ENCODE measurements around the gene RELL2. TPM values are rescaled to one million over a fixed set of nuclear protein-coding genes. Genes with fewer than 3 reads are reported as not detected.

RELL2 gene
- total RNA-seq, 1 donor from 2014 or later = under 0.01 TPM

- Histone ChIP-seq H3K4me1 (ENCODE audit: control insufficient read depth in 3 of 3, insufficient read depth in 3 of 3, low read length in 3 of 3) (peaks cover 7 to 15% (median 8%) of the 10 kb centered on the region in 3 donors), H3K27ac (ENCODE audit: low read depth, low read length) (peak within 1 kb of the TSS; percentile 52), H3K4me3 (ENCODE audit: low read length in 3 of 3) (peak within 1 kb of the TSS; percentile 57 to 71 (median 60)), H3K27me3 (ENCODE audit: control insufficient read depth in 3 of 3, insufficient read depth in 3 of 3, low read length in 3 of 3) (peaks cover 0 to 12% (median 10%) of the 10 kb centered on the region in 3 donors), H3K36me3 (ENCODE audit: control insufficient read depth in 3 of 3, insufficient read depth in 3 of 3, low read length in 3 of 3) (peaks cover 0 to 2% (median 0%) of the 10 kb centered on the region in 3 donors), H3K9ac (ENCODE audit: low read depth in 1 of 3, low read length in 3 of 3) (peak within 1 kb of the TSS; percentile 54 to 60 (median 54)), H3K9me3 (ENCODE audit: control insufficient read depth in 3 of 3, low read length in 3 of 3) (no peaks in the 10 kb centered on the region)
These were observed 45.2 kb downstream of the RELL2 start, which contains the start of gene ARAP3 for GRCh38 chr5:141681695-141682641. Gene ARAP3 (minus strand): TSS chr5:141682230. CDS start chr5:141680486, 1,744 bp downstream.

GRCh38 chr5:141683596-141684141, 46.9 kb downstream of the RELL2 start:
- Histone ChIP-seq H3K4me3 (ENCODE audit: low read length in 3 of 3) (no peak overlapping the region), H3K27me3 (ENCODE audit: control insufficient read depth in 3 of 3, insufficient read depth in 3 of 3, low read length in 3 of 3) (peaks cover 0 to 12% (median 10%) of the 10 kb centered on the region in 3 donors), H3K36me3 (ENCODE audit: control insufficient read depth in 3 of 3, insufficient read depth in 3 of 3, low read length in 3 of 3) (no peaks in the 10 kb centered on the region), H3K9ac (ENCODE audit: low read depth in 1 of 3, low read length in 3 of 3) (no peak overlapping the region), H3K4me1 (ENCODE audit: control insufficient read depth in 3 of 3, insufficient read depth in 3 of 3, low read length in 3 of 3) (peaks cover 7 to 15% (median 8%) of the 10 kb centered on the region in 3 donors), H3K9me3 (ENCODE audit: control insufficient read depth in 3 of 3, low read length in 3 of 3) (no peaks in the 10 kb centered on the region), H3K27ac (ENCODE audit: low read depth, low read length) (no peak overlapping the region)

DNA sequence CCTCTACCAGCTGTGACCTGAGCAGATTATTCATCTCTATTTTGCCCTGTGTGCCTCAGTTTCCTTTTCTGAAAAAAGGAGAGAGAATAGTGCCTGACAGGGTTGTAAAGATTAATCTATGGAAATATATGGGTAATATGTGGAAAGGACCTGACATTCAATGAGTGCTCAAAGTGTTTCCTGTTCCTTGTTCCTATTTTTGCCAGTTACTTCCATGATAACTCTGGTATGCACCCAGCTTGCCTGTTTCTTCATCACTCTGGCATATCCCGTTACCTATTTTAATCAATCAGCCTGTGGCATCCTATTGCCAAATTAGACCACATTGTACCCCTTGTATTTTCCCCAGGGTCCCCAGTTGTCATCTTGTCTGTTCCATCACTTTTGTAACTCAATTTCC, 48.8 kb downstream of the RELL2 start:
- H3K27ac ChIP-seq (ENCODE audit: low read depth, low read length) = no peak overlapping the region
- H3K36me3 ChIP-seq (ENCODE audit: control insufficient read depth in 3 of 3, insufficient read depth in 3 of 3, low read length in 3 of 3) = no peaks in the 10 kb centered on the region
- H3K4me1 ChIP-seq (ENCODE audit: control insufficient read depth in 3 of 3, insufficient read depth in 3 of 3, low read length in 3 of 3) = peaks cover 7 to 13% (median 8%) of the 10 kb centered on the region in 3 donors
- H3K4me3 ChIP-seq (ENCODE audit: low read length in 3 of 3) = no peak overlapping the region
- H3K27me3 ChIP-seq (ENCODE audit: control insufficient read depth in 3 of 3, insufficient read depth in 3 of 3, low read length in 3 of 3) = peaks cover 0 to 19% (median 13%) of the 10 kb centered on the region in 3 donors
- H3K9me3 ChIP-seq (ENCODE audit: control insufficient read depth in 3 of 3, low read length in 3 of 3) = no peaks in the 10 kb centered on the region
- H3K9ac ChIP-seq (ENCODE audit: low read depth in 1 of 3, low read length in 3 of 3) = no peak overlapping the region

DNA sequence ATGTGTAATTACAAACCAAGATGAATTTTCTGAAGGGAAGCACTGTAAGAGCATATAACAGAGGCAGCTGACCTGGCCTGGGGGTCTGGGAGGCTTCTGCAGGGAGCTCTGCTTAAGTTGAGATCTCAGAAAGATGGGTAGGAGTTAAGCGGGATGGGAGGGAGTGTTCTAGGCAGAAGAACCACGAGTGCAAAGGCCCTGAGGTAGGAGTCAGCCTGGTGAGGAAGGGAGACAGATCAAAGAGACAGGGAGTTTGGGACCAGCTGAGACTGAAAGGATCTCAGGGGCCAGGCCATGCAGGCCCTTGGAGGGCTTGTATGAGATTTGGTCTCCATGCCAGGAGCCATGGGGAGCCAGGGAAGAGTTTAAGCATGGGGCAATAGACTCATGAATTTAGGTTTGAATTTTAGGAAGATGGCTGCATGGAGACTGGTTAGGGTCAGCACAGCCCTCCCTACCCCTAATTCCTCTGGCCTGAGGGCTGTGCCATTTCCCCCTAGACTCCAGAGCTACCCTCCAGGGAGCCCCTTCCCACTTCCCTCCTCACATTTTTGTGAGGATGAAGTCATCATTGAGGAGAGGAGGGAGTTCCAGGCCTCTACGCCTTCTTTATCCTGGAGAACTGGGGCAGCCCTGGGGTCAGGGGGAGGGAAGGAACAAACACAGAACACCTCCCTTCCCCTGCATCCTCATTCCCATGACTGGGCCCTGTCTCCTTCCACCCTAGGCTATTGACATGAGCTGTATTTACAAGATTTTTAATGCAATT, 50.0 kb downstream of the RELL2 start:
- Histone ChIP-seq H3K27me3 (ENCODE audit: control insufficient read depth in 3 of 3, insufficient read depth in 3 of 3, low read length in 3 of 3) (peaks cover 0 to 17% (median 14%) of the 10 kb centered on the region in 3 donors), H3K4me1 (ENCODE audit: control insufficient read depth in 3 of 3, insufficient read depth in 3 of 3, low read length in 3 of 3) (peaks cover 5 to 8% (median 7%) of the 10 kb centered on the region in 3 donors), H3K36me3 (ENCODE audit: control insufficient read depth in 3 of 3, insufficient read depth in 3 of 3, low read length in 3 of 3) (no peaks in the 10 kb centered on the region), H3K9ac (ENCODE audit: low read depth in 1 of 3, low read length in 3 of 3) (no peak overlapping the region), H3K4me3 (ENCODE audit: low read length in 3 of 3) (no peak overlapping the region), H3K9me3 (ENCODE audit: control insufficient read depth in 3 of 3, low read length in 3 of 3) (no peaks in the 10 kb centered on the region), H3K27ac (ENCODE audit: low read depth, low read length) (no peak overlapping the region)

Small RNA genes within 50 kb of the gene (small RNA-seq; reads per million reads assigned to genes)
- not detected for gene RPS27AP10

Other genes starting within 250 kb of the RELL2 start
- 4.7 TPM for gene PCDHGB4, start 249.3 kb upstream of the RELL2 start, total RNA-seq
- 3.7 TPM for gene PCDHGA8, start 244.4 kb upstream of the RELL2 start, total RNA-seq
- 3.7 TPM for gene PCDHGB5, start 239.1 kb upstream of the RELL2 start, total RNA-seq
- 4.7 TPM for gene PCDHGA9, start 234.2 kb upstream of the RELL2 start, total RNA-seq
- 5.2 TPM for gene PCDHGB6, start 229.0 kb upstream of the RELL2 start, total RNA-seq
- 4.2 TPM for gene PCDHGA10, start 224.0 kb upstream of the RELL2 start, total RNA-seq
- gene PCDHGB7, start 219.3 kb upstream of the RELL2 start, total RNA-seq = 7.3 TPM
- 6.8 TPM for gene PCDHGA11, start 215.9 kb upstream of the RELL2 start, total RNA-seq
- gene PCDHGA12, start 206.5 kb upstream of the RELL2 start, total RNA-seq = 3.1 TPM
- 38.1 TPM for gene PCDHGC3, start 161.0 kb upstream of the RELL2 start, total RNA-seq
- 3.7 TPM for gene PCDHGC4, start 152.0 kb upstream of the RELL2 start, total RNA-seq
- gene PCDHGC5, start 147.9 kb upstream of the RELL2 start, total RNA-seq = 2.1 TPM
- gene DIAPH1, start 18.0 kb upstream of the RELL2 start, total RNA-seq = 16.7 TPM
- gene HDAC3, start 148 bp upstream of the RELL2 start, total RNA-seq = 40.7 TPM
- gene FCHSD1, start 14.4 kb downstream of the RELL2 start, total RNA-seq = 5.2 TPM
- gene ARAP3, start 45.2 kb downstream of the RELL2 start, total RNA-seq = 5.2 TPM
- gene PCDH1, start 241.4 kb downstream of the RELL2 start, total RNA-seq = 20.9 TPM